ENCODE results near the gene SRSF1. TPM values are rescaled to one million over a fixed set of nuclear protein-coding genes. Genes with fewer than 3 reads are reported as not detected.
"Not testable (repeated sequence)": the region's sequence is repeated elsewhere in the genome, so short reads cannot be mapped to it uniquely, and the experiment has no call there.

The SRSF1 gene
- total RNA-seq, 1 donor from 2014 or later = 92.4 TPM

GRCh38 chr17:57965521-57966160 is 41.4 kb downstream of the SRSF1 start:
- Histone ChIP-seq H3K9me3 (replicated peaks) (no peaks in the 10 kb centered on the region), H3K27me3 (ENCODE audit: low read depth) (no peaks in the 10 kb centered on the region), H3K4me1 (peaks cover 4% of the 10 kb centered on the region), H3K27ac (replicated peaks) (no peak overlapping the region), H3K36me3 (no peaks in the 10 kb centered on the region), H3K4me3 (no peak overlapping the region)
- TF ChIP-seq, protein P1, sequence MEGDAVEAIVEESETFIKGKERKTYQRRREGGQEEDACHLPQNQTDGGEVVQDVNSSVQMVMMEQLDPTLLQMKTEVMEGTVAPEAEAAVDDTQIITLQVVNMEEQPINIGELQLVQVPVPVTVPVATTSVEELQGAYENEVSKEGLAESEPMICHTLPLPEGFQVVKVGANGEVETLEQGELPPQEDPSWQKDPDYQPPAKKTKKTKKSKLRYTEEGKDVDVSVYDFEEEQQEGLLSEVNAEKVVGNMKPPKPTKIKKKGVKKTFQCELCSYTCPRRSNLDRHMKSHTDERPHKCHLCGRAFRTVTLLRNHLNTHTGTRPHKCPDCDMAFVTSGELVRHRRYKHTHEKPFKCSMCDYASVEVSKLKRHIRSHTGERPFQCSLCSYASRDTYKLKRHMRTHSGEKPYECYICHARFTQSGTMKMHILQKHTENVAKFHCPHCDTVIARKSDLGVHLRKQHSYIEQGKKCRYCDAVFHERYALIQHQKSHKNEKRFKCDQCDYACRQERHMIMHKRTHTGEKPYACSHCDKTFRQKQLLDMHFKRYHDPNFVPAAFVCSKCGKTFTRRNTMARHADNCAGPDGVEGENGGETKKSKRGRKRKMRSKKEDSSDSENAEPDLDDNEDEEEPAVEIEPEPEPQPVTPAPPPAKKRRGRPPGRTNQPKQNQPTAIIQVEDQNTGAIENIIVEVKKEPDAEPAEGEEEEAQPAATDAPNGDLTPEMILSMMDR (IDR thresholded peaks at IDR 0.05; ENCODE audit: borderline replicate concordance) = no peak
- intact Hi-C loops (cut with micrococcal nuclease) = no loop called here
- no peak for DNase-seq

GRCh38 chr17:57963149-57963511 is 43.9 kb downstream of the SRSF1 start:
- Histone ChIP-seq H3K27me3 (ENCODE audit: low read depth) (no peaks in the 10 kb centered on the region), H3K9me3 (replicated peaks) (no peaks in the 10 kb centered on the region), H3K36me3 (no peaks in the 10 kb centered on the region), H3K4me3 (no peak overlapping the region), H3K4me1 (peaks cover 4% of the 10 kb centered on the region), H3K27ac (replicated peaks) (no peak overlapping the region)
- TF ChIP-seq, protein P1 (IDR thresholded peaks at IDR 0.05; ENCODE audit: borderline replicate concordance) = no peak
- intact Hi-C loops (cut with micrococcal nuclease) = no loop called here
- no peak for DNase-seq

- H3K4me1 ChIP-seq = peaks cover 2% of the 10 kb centered on the region
- no peaks in the 10 kb centered on the region for H3K36me3 ChIP-seq
- TF ChIP-seq, protein P1 (IDR thresholded peaks at IDR 0.05; ENCODE audit: borderline replicate concordance) = no peak
- no peak overlapping the region for H3K27ac ChIP-seq (replicated peaks)
- no peaks in the 10 kb centered on the region for H3K9me3 ChIP-seq (replicated peaks)
- no peaks in the 10 kb centered on the region for H3K27me3 ChIP-seq (ENCODE audit: low read depth)
- H3K4me3 ChIP-seq = no peak overlapping the region
- intact Hi-C loops (cut with micrococcal nuclease) = no loop called here
- no peak for DNase-seq
Observed at GRCh38 chr17:57962279-57963148, 44.5 kb downstream of the SRSF1 start.

DNA sequence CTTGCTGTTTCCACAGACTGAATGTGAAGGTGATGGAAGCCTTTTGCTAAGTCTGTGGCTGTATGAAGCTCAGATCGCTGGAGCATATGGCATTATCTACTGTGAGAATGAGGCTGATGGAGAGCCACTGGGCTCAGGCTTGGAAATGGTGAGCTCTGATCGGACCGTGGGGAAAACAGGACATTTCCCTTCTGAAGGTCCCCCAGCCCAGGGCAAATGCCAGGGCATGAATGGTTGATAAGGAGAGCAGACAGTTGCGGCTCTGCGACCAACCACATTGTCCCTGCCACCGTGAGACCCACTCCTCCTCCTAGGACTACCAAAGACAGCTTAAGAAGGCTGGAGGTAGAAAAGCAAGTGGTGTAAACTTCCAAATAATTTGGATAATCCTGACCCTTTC is 47.1 kb downstream of the SRSF1 start:
- no peak for DNase-seq
- TF ChIP-seq, protein P1 (IDR thresholded peaks at IDR 0.05; ENCODE audit: borderline replicate concordance) = no peak
- Histone ChIP-seq H3K27me3 (ENCODE audit: low read depth) (no peaks in the 10 kb centered on the region), H3K4me3 (no peak overlapping the region), H3K4me1 (peaks cover 13% of the 10 kb centered on the region), H3K9me3 (replicated peaks) (no peaks in the 10 kb centered on the region), H3K36me3 (no peaks in the 10 kb centered on the region), H3K27ac (replicated peaks) (no peak overlapping the region)
- intact Hi-C loops (cut with micrococcal nuclease) = no loop called here

DNA sequence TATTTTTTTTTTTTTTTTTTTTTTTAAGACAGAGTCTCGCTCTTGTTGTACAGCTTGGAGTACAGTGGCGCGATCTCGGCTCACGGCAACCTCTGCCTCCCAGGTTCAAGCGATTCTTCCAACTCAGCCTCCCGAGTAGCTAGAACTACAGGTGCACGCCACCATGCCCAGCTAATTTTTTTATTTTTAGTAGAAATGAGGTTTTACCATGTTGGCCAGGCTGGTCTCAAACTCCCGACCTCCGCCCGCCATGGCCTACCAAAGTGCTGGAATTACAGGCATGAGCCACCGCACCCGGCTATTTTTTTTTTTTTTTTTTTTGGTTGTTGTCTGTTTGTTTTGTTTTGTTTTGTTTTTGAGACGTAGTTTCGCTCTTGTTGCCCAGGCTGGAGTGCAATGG is 48.7 kb downstream of the SRSF1 start:
- intact Hi-C loops (cut with micrococcal nuclease); H3K27ac ChIP-seq (replicated peaks); DNase-seq; H3K9me3 ChIP-seq (replicated peaks); H3K4me3 ChIP-seq; H3K36me3 ChIP-seq; H3K27me3 ChIP-seq (ENCODE audit: low read depth): not testable (repeated sequence)
- peaks cover 29% of the 10 kb centered on the region for H3K4me1 ChIP-seq

DNA sequence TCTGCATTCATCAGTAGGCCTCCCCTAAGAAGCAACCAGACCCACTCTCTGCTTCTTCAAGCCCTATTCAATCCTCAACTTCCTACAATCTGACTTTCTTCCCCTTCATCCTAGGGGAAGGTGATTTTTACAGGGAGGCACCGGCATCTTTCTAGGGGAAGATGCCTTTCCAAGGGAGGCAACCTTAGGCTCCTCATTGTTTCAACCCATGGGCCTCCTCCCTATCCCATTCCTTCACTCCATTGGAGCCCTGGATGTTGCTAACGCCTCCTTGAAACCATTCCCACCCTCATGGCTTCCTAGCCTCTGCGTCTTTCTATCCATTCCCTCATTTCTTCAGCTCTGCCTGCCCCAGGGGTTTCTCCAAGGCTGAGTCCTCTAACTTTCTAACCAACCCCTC is 49.2 kb downstream of the SRSF1 start:
- H3K9me3 ChIP-seq (replicated peaks) = no peaks in the 10 kb centered on the region
- no peak for DNase-seq
- H3K36me3 ChIP-seq = no peaks in the 10 kb centered on the region
- H3K4me1 ChIP-seq = peaks cover 34% of the 10 kb centered on the region
- TF ChIP-seq, protein P1 (IDR thresholded peaks at IDR 0.05; ENCODE audit: borderline replicate concordance) = no peak
- no peak overlapping the region for H3K4me3 ChIP-seq
- H3K27ac ChIP-seq (replicated peaks) = no peak overlapping the region
- no peaks in the 10 kb centered on the region for H3K27me3 ChIP-seq (ENCODE audit: low read depth)
- intact Hi-C loops (cut with micrococcal nuclease) = no loop called here

Data from left ventricle myocardium inferior (tissue), 1 donor.